ENCODE data around the gene PLCL2.

GRCh38 chr3:17121336-17121735 lies 236.6 kb downstream of the PLCL2 start:
- no peak for TF ChIP-seq POLR2A (IDR thresholded peaks at IDR 0.05)
- TF ChIP-seq, protein P1, sequence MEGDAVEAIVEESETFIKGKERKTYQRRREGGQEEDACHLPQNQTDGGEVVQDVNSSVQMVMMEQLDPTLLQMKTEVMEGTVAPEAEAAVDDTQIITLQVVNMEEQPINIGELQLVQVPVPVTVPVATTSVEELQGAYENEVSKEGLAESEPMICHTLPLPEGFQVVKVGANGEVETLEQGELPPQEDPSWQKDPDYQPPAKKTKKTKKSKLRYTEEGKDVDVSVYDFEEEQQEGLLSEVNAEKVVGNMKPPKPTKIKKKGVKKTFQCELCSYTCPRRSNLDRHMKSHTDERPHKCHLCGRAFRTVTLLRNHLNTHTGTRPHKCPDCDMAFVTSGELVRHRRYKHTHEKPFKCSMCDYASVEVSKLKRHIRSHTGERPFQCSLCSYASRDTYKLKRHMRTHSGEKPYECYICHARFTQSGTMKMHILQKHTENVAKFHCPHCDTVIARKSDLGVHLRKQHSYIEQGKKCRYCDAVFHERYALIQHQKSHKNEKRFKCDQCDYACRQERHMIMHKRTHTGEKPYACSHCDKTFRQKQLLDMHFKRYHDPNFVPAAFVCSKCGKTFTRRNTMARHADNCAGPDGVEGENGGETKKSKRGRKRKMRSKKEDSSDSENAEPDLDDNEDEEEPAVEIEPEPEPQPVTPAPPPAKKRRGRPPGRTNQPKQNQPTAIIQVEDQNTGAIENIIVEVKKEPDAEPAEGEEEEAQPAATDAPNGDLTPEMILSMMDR (IDR thresholded peaks at IDR 0.05): no peak
